ENCODE measurements around the gene JAM2. TPM values are rescaled to one million over a fixed set of nuclear protein-coding genes. Genes with fewer than 3 reads are reported as not detected.
A peak's percentile ranks its signal among the peaks of the same experiment; 100 is the strongest.

Gene JAM2
- total and polyA plus RNA-seq, 8 donors: 1.2 to 32.1 (median 4.6) TPM; not detected in 1

- intact Hi-C loops (cut with DNase I; ENCODE audit: low total_unique reads): no loop called here
- WGBS, 5 donors: 72 to 97% (median 88%) methylated on average over 1 of the region's 1 CpG
- Histone ChIP-seq H3K9me3 (no peaks in the 10 kb centered on the region), H3K4me3 (no peak overlapping the region), H3K27me3 (no peaks in the 10 kb centered on the region), H3K36me3 (peaks cover 0 to 11% (median 0%) of the 10 kb centered on the region in 4 donors), H3K4me1 (no peaks in the 10 kb centered on the region), H3K27ac (peak overlapping the region in 1 of 5 donors; percentile 18)
- TF ChIP-seq EP300 (IDR thresholded peaks at IDR 0.05) (no peak), POLR2A (IDR thresholded peaks at IDR 0.05) (no peak), CTCF (IDR thresholded peaks at IDR 0.05) (no peak), POLR2AphosphoS5 (IDR thresholded peaks at IDR 0.05) (no peak)
- no peak for DNase-seq
These were observed 61.7 kb downstream of the JAM2 start for GRCh38 chr21:25700741-25701140.

GRCh38 chr21:25701529-25701928 is 62.5 kb downstream of the JAM2 start:
- Histone ChIP-seq H3K36me3 (peaks cover 0 to 15% (median 0%) of the 10 kb centered on the region in 4 donors), H3K4me1 (no peaks in the 10 kb centered on the region), H3K4me3 (no peak overlapping the region), H3K27ac (peak overlapping the region in 1 of 5 donors; percentile 1), H3K27me3 (no peaks in the 10 kb centered on the region), H3K9me3 (no peaks in the 10 kb centered on the region)
- no peak for TF ChIP-seq CTCF (IDR thresholded peaks at IDR 0.05)
- no peak for TF ChIP-seq POLR2A (IDR thresholded peaks at IDR 0.05)
- no peak for TF ChIP-seq POLR2AphosphoS5 (IDR thresholded peaks at IDR 0.05)
- no peak for TF ChIP-seq EP300 (IDR thresholded peaks at IDR 0.05)
- WGBS, 5 donors: 46 to 62% (median 55%) methylated on average over 4 of the region's 4 CpGs
- intact Hi-C loops (cut with DNase I; ENCODE audit: low total_unique reads): no loop called here
- DNase-seq: no peak

GRCh38 chr21:25708467-25709065 is 69.5 kb downstream of the JAM2 start:
- intact Hi-C loops (cut with DNase I; ENCODE audit: low total_unique reads): loop anchor here (5.0 kb wide), 1 partner anchor 101 kb away; the partner anchor contains the start of gene MRPL39
- H3K4me1 ChIP-seq: no peaks in the 10 kb centered on the region
- peaks cover 0 to 12% (median 5%) of the 10 kb centered on the region in 4 donors for H3K36me3 ChIP-seq
- WGBS, 5 donors: 55 to 59% (median 56%) methylated on average over 7 of the region's 7 CpGs
- H3K27ac ChIP-seq: no peak overlapping the region
- DNase-seq: peak; percentile 40 to 68
- H3K27me3 ChIP-seq: no peaks in the 10 kb centered on the region
- TF ChIP-seq POLR2A (IDR thresholded peaks at IDR 0.05) (no peak), CTCF (IDR thresholded peaks at IDR 0.05) (peak in 5 of 7 experiments; percentile 39 to 85 (median 70))
- H3K9me3 ChIP-seq: no peaks in the 10 kb centered on the region
- no peak overlapping the region for H3K4me3 ChIP-seq

GRCh38 chr21:25709684-25710265 is 70.7 kb downstream of the JAM2 start:
- Histone ChIP-seq H3K4me3 (no peak overlapping the region), H3K27me3 (no peaks in the 10 kb centered on the region), H3K9me3 (no peaks in the 10 kb centered on the region), H3K36me3 (peaks cover 0 to 23% (median 6%) of the 10 kb centered on the region in 4 donors), H3K4me1 (no peaks in the 10 kb centered on the region), H3K27ac (no peak overlapping the region)
- TF ChIP-seq EP300 (IDR thresholded peaks at IDR 0.05) (no peak), POLR2AphosphoS5 (IDR thresholded peaks at IDR 0.05) (no peak), CTCF (IDR thresholded peaks at IDR 0.05) (no peak), POLR2A (IDR thresholded peaks at IDR 0.05) (no peak)
- no peak for DNase-seq
- intact Hi-C loops (cut with DNase I; ENCODE audit: low total_unique reads): loop anchor here (5.0 kb wide), 1 partner anchor 102 kb away; the partner anchor contains the start of gene MRPL39
- 66 to 84% (median 74%) methylated on average over 5 of the region's 5 CpGs for WGBS, 5 donors
